Smooth muscle cell (in vitro differentiated cells): ENCODE data around the gene ERGIC1. TPM values are rescaled to one million over a fixed set of nuclear protein-coding genes. Genes with fewer than 3 reads are reported as not detected.

Experiments used
- DNase-seq: peaks from one replicate; lab custom pipeline; 2025; ENCODE audit not compliant: unreplicated experiment; lab: John Stamatoyannopoulos, UW
- H2AFZ ChIP-seq: fragments of 200-600 bp; sonication (generic); 2 replicates; pipeline ENCODE4 v1.6.0; 2016; ENCODE audit warnings: antibody characterized with exemption, low read depth, mild to moderate bottlenecking
- H3F3A ChIP-seq: fragments of 200-600 bp; sonication (generic); 2 replicates; pipeline ENCODE4 v1.6.0; 2017; ENCODE audit warnings: antibody characterized with exemption, low read depth
- H3K27ac ChIP-seq: fragments of 200-600 bp; sonication (generic); 2 replicates; pipeline ENCODE4 v1.5.1; 2016; ENCODE audit warnings: low read depth, mild to moderate bottlenecking
- H3K27me3 ChIP-seq: fragments of 200-600 bp; sonication (generic); 2 replicates; pipeline ENCODE4 v1.6.1; 2016; ENCODE audit warnings: low read depth, mild to moderate bottlenecking
- H3K36me3 ChIP-seq: fragments of 200-600 bp; sonication (generic); 2 replicates; pipeline ENCODE4 v1.5.1; 2016; ENCODE audit warnings: low read depth
- H3K4me1 ChIP-seq: fragments of 200-600 bp; sonication (generic); 2 replicates; pipeline ENCODE4 v1.5.1; 2016; ENCODE audit warnings: low read depth
- H3K4me2 ChIP-seq: fragments of 200-600 bp; sonication (generic); 2 replicates; pipeline ENCODE4 v1.6.0; 2016; ENCODE audit warnings: mild to moderate bottlenecking
- H3K4me3 ChIP-seq: fragments of 200-600 bp; sonication (generic); 2 replicates; pipeline ENCODE4 v1.5.1; 2016; ENCODE audit warnings: mild to moderate bottlenecking
- H3K79me2 ChIP-seq: fragments of 200-600 bp; sonication (generic); 2 replicates; pipeline ENCODE4 v1.6.0; 2016; ENCODE audit warnings: low read depth, mild to moderate bottlenecking
- H3K9ac ChIP-seq: fragments of 200-600 bp; sonication (generic); 2 replicates; pipeline ENCODE4 v1.6.0; 2016; ENCODE audit warnings: low read depth
- H3K9me3 ChIP-seq: fragments of 200-600 bp; sonication (generic); replicated peaks from 2 replicates; pipeline ENCODE4 v1.5.1; 2016; ENCODE audit warnings: low read depth
- H4K20me1 ChIP-seq: fragments of 200-600 bp; sonication (generic); 2 replicates; pipeline ENCODE4 v1.6.0; 2016; ENCODE audit warnings: low read depth
- WGBS: methylation state at CpG from one replicate; pipeline ENCODE4 v1.1.7; 2016; ENCODE audit warnings: low lambda C conversion rate; 5-methylcytosine and 5-hydroxymethylcytosine counted together
- polyA plus RNA-seq: library from polyadenylated mRNA; unstranded; fragments of >200 nt; fragmentation: Nextera tagmentation; extraction: Ambion mirVana; gene quantifications from 2 replicates; pipeline ENCODE4 v1.2.1, GENCODE V29; 2016
- total RNA-seq: library from RNA; depleted of rRNA; stranded (reverse); fragments of >200 nt; gene quantifications from 2 replicates; pipeline ENCODE4 v1.2.3, GENCODE V29; 2014
- TF ChIP-seq, protein P1 (sequence below): fragments of 200-600 bp; sonication (generic); IDR thresholded peaks from 2 replicates; pipeline ENCODE4 v1.5.1; 2017; ENCODE audit warnings: borderline replicate concordance, mild to moderate bottlenecking, antibody characterized with exemption; ENCODE audit not compliant: insufficient read depth, poor library complexity, severe bottlenecking

Gene ERGIC1
- total and polyA plus RNA-seq, 2 experiments from 2014 or later = 38.2 to 140 TPM

DNA sequence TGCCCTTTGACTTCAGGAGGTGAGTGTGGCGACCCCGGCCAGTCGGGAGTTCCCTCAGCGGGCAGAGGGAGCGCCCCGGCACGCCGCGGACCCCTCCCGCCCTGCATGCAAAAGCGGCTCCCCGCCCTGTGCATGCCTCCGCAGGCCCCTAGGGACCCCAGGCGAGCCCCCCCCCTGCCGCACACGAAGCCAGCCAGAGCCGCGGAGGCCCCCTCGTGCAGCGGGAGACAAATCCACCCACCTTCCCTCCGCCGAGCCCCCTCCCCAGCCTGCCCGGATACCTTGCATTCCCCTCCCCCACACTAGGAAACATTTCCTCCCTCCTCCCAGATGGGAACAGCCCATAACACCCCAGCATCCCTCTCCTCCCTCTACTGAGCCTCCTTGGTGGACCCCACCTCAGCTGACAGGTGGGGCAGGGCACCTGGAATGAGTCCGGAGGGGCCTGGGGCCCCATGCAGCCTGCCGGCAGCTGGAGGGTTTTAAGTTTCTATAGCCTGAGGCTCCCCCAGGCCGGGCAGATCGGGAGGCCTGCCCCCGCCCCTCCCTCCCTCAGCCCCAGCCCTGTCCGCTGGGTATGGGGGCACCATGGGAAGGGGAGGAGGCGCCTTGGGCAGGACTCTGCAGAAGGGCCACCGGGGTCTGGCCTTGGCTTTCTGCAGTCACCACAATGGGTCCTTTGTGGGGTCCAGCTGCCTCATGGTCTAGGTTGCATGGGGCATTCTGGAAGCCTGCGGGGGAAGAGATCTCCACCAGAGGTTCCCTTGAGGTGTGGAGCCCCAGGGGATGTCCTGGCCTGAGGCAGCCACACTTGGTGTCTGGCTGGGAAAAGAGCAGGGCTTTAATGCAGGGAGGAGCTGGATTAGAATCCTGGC is 601 bp downstream of the ERGIC1 start:
- Histone ChIP-seq H3K4me3 (peak overlapping the region; percentile 91), H3K27ac (peak overlapping the region; percentile 88), H3F3A (peaks cover 14% of the 10 kb centered on the region), H3K9me3 (no peaks in the 10 kb centered on the region), H3K4me2 (peak overlapping the region; percentile 99), H4K20me1 (peaks cover 16% of the 10 kb centered on the region), H3K4me1 (peaks cover 14% of the 10 kb centered on the region), H2AFZ (no peak overlapping the region), H3K27me3 (no peaks in the 10 kb centered on the region), H3K36me3 (no peaks in the 10 kb centered on the region), H3K79me2 (peaks cover 52% of the 10 kb centered on the region), H3K9ac (peak overlapping the region; percentile 72)
- TF ChIP-seq, protein P1, sequence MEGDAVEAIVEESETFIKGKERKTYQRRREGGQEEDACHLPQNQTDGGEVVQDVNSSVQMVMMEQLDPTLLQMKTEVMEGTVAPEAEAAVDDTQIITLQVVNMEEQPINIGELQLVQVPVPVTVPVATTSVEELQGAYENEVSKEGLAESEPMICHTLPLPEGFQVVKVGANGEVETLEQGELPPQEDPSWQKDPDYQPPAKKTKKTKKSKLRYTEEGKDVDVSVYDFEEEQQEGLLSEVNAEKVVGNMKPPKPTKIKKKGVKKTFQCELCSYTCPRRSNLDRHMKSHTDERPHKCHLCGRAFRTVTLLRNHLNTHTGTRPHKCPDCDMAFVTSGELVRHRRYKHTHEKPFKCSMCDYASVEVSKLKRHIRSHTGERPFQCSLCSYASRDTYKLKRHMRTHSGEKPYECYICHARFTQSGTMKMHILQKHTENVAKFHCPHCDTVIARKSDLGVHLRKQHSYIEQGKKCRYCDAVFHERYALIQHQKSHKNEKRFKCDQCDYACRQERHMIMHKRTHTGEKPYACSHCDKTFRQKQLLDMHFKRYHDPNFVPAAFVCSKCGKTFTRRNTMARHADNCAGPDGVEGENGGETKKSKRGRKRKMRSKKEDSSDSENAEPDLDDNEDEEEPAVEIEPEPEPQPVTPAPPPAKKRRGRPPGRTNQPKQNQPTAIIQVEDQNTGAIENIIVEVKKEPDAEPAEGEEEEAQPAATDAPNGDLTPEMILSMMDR = no peak
- WGBS = 5% methylated on average over 9 of the region's 32 CpGs
- DNase-seq = no peak

DNA sequence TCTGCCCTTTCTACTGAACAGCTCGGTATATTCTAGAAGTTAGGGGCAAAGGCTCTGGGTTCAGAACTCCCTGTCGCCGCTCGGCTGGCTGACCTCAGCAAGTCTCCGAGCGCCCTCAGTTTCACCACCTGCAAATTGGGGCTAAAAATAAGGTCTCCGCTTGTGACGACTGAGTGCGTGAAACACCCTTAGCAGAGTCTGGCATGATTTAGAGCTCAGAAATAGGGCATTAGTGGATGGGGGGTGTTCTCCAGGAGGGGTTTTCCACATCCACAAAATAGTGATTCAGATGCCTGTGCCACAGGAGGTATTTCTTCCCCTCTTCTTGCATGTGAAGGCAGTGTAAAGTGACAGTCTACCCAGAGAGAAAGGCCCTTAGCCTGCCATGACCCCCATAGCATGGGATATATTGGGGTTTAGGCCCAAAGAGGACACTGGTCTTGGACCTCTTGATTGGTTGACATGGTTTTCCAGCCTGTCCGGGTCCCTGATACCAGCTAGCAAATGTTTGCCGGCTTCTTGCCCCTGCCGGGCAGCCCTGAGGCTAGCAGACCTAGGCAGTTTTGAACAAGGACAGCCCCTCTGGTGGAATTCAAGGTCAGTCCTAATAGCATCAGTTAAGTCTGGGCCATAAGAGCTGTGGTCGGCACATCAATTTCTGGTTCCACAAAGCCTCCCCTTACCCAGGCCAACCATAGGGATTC is 1.4 kb downstream of the ERGIC1 start:
- no peak for DNase-seq

DNA sequence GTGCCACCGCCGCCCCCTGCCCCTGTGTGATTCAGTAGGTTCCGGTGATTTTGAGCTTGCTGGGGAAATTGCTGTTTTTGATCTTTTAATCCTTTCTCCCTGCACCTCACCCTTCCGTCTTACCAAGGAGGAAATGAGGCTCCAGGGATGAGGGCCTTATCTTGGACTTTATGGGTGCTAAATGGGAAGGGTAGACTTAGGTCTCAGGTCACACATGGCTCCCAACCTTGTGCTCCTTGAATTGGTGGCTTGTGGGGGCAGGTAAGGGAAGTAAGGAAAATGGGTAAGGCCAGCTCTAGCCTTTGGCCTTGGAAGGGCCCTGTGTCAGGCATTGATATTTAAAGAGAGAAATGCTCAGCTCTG is 1.9 kb downstream of the ERGIC1 start:
- Histone ChIP-seq H3K27me3 (no peaks in the 10 kb centered on the region), H4K20me1 (peaks cover 29% of the 10 kb centered on the region), H3K79me2 (peaks cover 66% of the 10 kb centered on the region), H3K9me3 (no peaks in the 10 kb centered on the region), H3K4me2 (peak overlapping the region; percentile 99), H3K4me3 (no peak overlapping the region), H3K4me1 (peaks cover 22% of the 10 kb centered on the region), H3F3A (peaks cover 14% of the 10 kb centered on the region), H3K27ac (peak overlapping the region; percentile 88), H3K9ac (peak overlapping the region; percentile 43), H2AFZ (no peak overlapping the region), H3K36me3 (no peaks in the 10 kb centered on the region)
- no peak for DNase-seq
- TF ChIP-seq, protein P1 = no peak
- WGBS = 63% methylated on average over 4 of the region's 4 CpGs

More for the DNA sequence above, 1.4 kb downstream of the ERGIC1 start:
- H3K4me2 ChIP-seq = peak overlapping the region; percentile 99
- peak overlapping the region; percentile 72 for H3K9ac ChIP-seq
- no peaks in the 10 kb centered on the region for H3K36me3 ChIP-seq
- no peaks in the 10 kb centered on the region for H3K27me3 ChIP-seq
- peak overlapping the region; percentile 91 for H3K4me3 ChIP-seq
- peaks cover 24% of the 10 kb centered on the region for H4K20me1 ChIP-seq
- no peak overlapping the region for H2AFZ ChIP-seq
- TF ChIP-seq, protein P1 = no peak
- peak overlapping the region; percentile 88 for H3K27ac ChIP-seq
- H3F3A ChIP-seq = peaks cover 14% of the 10 kb centered on the region
- peaks cover 19% of the 10 kb centered on the region for H3K4me1 ChIP-seq
- peaks cover 60% of the 10 kb centered on the region for H3K79me2 ChIP-seq
- H3K9me3 ChIP-seq = no peaks in the 10 kb centered on the region
- WGBS = 73% methylated on average over 13 of the region's 13 CpGs
